ENCODE results near the gene HK3. TPM values are rescaled to one million over a fixed set of nuclear protein-coding genes. Genes with fewer than 3 reads are reported as not detected.
A peak's percentile ranks its signal among the peaks of the same experiment; 100 is the strongest.

HK3 gene
- polyA plus RNA-seq, 5 donors = 0.64 to 1.0 (median 0.74) TPM

- peak; percentile 15 to 23 for DNase-seq
Measured at GRCh38 chr5:176870110-176870591, 29.0 kb downstream of the HK3 start.

DNA sequence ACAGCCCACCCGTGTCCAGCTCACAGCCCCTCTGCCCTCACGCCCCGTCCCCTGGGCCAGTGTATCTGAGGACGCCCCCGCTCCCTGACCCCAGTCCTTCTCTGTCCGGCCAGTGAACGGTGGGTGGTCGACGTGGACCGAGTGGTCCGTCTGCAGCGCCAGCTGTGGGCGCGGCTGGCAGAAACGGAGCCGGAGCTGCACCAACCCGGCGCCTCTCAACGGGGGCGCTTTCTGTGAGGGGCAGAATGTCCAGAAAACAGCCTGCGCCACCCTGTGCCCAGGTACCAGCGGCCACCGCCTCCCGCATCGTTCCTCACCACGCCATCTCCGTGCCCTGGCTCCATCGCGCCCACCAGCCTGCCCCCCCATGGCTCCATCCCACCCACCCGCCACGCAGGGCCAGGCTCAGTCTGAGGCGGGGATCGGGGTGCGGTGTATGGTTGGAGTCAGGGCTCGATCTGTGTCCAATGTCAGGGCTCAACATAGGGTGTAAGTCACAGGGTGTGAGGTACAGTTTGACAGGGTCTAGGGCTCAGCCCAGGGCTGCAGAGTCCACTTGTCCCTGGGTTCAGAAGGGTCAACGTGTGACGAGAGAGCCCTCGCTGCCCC is 29.5 kb downstream of the HK3 start:
- DNase-seq = no peak

DNA sequence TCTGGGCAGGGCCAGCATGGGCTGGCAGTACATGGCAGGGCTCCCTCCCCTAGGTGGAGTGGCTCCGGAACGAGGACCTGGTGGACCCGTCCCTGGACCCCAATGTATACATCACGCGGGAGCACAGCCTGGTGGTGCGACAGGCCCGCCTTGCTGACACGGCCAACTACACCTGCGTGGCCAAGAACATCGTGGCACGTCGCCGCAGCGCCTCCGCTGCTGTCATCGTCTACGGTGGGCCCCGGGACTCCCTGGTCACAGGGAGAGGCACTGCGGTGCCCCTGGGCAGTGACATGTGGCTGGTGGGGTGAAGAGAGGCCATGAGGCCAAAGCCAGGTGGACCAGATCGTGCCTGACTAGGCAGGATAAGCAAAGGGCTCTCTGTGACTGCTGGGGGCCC is 30.4 kb downstream of the HK3 start:
- DNase-seq = no peak

- DNase-seq = no peak
Measured at GRCh38 chr5:176868126-176868525, 31.0 kb downstream of the HK3 start.

GRCh38 chr5:176866707-176867310 is 32.3 kb downstream of the HK3 start:
- DNase-seq = no peak

DNA sequence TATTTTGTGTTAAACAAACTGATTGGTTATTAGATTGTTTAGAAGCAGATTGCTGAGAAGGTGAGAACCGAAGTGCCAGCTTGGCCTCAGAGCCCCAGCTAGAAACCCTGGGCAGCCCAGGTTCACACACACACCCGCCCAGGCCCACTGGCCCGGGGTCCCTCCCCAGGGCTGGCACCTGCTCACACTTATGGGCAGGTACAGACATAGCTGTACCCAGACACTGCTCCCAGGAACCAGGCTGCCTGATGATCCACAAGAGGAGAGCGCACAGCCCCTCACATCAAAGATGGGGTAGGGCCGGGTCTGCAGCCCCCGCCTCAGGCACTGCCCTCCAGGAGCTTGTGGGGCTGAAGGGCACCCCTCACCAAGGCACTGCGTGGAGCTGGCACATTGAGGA is 33.2 kb downstream of the HK3 start:
- no peak for DNase-seq

- no peak for DNase-seq
Measured at GRCh38 chr5:176864755-176865154, 34.4 kb downstream of the HK3 start.

- DNase-seq = no peak
Measured at GRCh38 chr5:176863765-176864098, 35.4 kb downstream of the HK3 start.

GRCh38 chr5:176863041-176863764 is 35.9 kb downstream of the HK3 start:
- DNase-seq = no peak

DNA sequence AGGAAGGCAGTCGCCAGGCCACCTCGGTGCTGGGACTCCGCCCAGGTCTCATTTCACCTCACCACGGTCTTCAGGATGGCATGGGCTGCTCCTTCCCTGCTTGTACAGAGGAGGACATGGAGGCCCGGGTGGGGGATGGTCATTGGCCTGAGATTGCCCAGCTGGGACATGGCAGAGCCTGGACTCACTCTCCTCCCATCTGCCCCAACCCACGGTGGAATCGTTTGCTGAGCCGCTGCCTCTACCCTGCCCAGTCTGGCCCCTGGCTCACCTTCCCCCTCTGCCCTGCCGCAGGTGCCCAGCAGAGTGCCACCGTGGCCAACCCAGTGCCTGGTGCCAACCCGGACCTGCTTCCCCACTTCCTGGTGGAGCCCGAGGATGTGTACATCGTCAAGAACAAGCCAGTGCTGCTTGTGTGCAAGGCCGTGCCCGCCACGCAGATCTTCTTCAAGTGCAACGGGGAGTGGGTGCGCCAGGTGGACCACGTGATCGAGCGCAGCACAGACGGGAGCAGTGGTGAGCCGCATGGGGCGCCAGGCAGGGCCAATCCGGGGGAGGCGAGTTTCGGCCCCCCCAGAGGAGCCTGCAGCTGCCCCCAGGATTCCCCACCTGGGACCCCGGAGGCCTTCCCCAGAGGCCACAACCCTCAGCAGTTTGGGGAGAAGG is 36.7 kb downstream of the HK3 start:
- no peak for DNase-seq

- DNase-seq = no peak
Measured at GRCh38 chr5:176861276-176861675, 37.9 kb downstream of the HK3 start.

DNA sequence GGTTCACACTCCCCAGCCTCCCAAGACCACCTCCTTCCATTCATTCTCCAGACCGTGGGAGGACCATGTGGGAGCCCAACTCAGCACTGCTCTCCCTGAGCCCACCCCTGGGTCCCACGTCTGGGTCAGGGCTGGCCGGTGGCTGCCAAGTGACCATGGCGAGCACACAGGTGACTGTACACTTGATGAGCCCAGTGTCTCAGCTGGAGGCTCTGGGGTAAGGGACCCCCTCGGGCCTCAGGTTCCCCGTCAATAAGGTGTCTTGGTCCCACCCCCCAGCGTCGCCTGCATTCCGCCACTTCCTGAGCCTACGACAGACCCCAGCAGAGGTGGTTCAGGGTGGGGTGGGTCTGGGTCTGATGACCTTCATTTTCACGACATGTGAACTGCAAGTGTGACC is 38.8 kb downstream of the HK3 start:
- DNase-seq = no peak

GRCh38 chr5:176859916-176860315 is 39.2 kb downstream of the HK3 start:
- no peak for DNase-seq

DNA sequence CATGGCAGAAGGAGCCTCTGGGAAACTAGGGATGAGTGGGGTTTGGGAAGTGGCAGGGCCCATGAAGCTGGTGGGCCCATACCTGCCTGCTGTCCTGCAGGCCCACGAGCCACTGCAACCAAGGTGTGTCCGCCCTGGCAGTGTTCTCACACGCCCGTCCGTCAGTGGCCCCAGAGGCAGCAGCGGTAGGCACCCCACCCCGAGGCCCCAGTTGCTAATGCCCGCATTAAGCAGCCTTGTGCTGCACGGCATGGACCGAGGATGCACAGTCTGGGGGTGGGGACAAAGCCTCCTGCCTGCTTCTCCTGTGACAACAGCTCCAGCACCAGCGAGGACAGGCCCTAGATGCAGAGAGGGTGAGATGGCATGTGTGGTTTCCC is 41.3 kb downstream of the HK3 start:
- DNase-seq = no peak

- no peak for DNase-seq
Measured at GRCh38 chr5:176857216-176857893, 41.8 kb downstream of the HK3 start.

GRCh38 chr5:176856746-176857145 is 42.4 kb downstream of the HK3 start:
- no peak for DNase-seq

DNA sequence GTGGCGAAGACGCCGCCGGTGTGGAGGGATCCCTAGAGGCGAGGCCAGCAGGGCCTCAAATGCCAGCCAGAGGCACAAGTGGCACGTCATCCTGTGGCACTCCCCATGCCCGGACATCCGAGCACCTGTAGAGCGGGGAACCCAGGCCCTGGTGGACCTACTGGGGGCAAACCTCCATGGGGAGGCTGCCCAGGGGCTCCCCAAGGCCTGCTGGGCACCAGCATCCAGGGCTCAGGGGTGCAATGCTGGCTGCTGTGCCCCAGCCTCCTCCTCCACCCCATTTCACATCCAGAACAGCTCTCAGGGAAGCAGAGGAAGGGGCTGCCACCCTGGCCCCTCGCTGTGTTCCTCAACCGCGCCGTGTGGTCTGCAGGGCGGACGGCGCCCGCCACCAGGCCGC is 43.5 kb downstream of the HK3 start:
- DNase-seq = no peak

- DNase-seq = no peak
Measured at GRCh38 chr5:176854164-176854563, 45.0 kb downstream of the HK3 start.

- DNase-seq = no peak
Measured at GRCh38 chr5:176853151-176853778, 45.9 kb downstream of the HK3 start.

- no peak for DNase-seq
Measured at GRCh38 chr5:176851871-176852658, 47.1 kb downstream of the HK3 start.

DNA sequence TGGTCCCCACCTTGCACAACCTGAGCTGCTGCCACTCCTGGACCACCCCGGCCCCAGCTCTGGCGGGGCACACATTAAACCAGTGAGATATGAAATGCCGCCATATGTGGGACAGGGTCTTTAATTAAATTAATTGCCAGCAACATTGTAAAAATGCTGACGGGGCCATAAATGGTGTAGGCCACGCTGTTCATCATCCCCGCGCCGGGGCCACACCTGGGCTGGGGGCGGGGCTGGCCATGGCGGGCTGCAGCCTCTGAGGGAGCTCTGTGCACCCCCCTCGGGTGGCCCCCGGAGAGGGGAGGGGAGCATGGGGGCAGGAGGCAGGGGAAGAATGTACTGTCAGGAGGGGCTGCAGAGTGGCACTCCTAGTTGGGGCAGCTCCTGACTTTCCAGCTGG is 47.8 kb downstream of the HK3 start:
- no peak for DNase-seq

Data from right lung (tissue), 5 donors.